ENCODE data around the gene IL22RA2.

DNA sequence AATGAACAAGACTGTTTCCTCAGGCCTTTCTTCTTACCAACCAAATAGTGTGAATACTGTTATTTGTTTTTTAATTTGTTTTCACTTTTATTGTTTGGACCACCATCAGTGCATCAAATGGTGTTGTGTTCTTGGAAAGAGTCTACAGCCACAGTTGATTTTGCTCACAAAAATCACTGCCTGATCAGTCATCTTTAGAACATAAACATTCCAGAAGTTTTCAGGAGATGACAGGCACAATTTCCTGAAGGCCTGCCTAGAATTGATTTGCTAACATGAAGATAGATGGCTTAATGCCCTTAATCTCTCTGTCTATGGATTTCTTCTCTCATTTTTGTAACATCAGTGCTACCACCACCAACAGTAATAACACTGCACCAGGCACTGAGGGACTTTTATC lies 13.5 kb downstream of the IL22RA2 start:
- TF ChIP-seq, protein P1, sequence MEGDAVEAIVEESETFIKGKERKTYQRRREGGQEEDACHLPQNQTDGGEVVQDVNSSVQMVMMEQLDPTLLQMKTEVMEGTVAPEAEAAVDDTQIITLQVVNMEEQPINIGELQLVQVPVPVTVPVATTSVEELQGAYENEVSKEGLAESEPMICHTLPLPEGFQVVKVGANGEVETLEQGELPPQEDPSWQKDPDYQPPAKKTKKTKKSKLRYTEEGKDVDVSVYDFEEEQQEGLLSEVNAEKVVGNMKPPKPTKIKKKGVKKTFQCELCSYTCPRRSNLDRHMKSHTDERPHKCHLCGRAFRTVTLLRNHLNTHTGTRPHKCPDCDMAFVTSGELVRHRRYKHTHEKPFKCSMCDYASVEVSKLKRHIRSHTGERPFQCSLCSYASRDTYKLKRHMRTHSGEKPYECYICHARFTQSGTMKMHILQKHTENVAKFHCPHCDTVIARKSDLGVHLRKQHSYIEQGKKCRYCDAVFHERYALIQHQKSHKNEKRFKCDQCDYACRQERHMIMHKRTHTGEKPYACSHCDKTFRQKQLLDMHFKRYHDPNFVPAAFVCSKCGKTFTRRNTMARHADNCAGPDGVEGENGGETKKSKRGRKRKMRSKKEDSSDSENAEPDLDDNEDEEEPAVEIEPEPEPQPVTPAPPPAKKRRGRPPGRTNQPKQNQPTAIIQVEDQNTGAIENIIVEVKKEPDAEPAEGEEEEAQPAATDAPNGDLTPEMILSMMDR (conservative IDR thresholded peaks at IDR 0.05; ENCODE audit: low read depth, low read length), result no peak
- no peak for TF ChIP-seq EZH2 (IDR thresholded peaks at IDR 0.05; ENCODE audit: borderline replicate concordance, low read depth, low read length, poor library complexity, severe bottlenecking)
